Stimulated activated CD4-positive, alpha-beta T cell treated with anti-CD3 and anti-CD28 coated beads, Interleukin-1b, Interleukin-23, amount 100 ng/mL, for 48 hours (primary cell): Measurements from ENCODE around the gene RNASET2.
"Not testable (repeated sequence)": the region's sequence is repeated elsewhere in the genome, so short reads cannot be mapped to it uniquely, and the experiment has no call there.

Source experiments
- DNase-seq: peaks from one replicate; pipeline ENCODE4 v3.0.0-alpha.2; 2020

The RNASET2 gene

DNA sequence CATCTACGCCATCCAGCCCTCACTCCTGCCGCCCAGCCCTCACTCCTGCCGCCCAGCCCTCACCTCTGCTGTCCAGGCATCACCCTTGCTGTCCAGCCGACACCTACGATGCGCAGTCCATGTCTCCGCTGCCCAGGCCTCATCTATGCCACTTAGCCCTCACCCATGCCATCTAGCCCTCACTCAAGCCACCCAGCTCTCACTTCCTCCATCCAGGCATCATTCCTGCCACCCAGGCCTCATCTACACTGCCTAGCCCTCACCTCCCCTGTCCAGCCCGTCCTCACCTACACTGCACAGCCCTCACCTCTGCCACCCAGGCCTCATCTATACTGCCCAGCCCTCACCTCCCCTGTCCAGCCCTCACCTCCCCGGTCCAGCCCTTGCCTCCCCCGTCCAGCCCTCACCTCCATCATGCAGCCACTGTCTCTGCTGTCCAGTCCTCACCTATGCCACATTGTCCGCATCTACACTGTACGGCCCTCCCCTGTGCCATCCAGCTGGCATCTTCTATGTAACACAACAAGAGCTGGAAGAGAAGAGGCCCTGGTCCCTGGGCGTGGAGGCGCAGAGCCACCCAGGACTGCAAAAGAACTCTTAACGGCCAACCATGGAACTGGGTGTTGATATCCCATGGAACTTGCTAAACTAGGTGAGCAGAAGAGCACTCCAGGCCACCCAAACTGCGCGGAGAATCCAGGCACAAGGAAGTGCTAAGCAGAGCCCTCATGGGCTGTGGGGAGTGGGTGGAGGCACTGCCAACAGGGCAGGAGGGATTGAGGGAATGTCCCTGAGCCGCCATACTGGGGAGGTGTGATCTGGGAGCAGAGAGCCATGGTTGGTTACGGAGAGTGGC, 31.0 kb downstream of the RNASET2 start:
- no peak for DNase-seq

DNA sequence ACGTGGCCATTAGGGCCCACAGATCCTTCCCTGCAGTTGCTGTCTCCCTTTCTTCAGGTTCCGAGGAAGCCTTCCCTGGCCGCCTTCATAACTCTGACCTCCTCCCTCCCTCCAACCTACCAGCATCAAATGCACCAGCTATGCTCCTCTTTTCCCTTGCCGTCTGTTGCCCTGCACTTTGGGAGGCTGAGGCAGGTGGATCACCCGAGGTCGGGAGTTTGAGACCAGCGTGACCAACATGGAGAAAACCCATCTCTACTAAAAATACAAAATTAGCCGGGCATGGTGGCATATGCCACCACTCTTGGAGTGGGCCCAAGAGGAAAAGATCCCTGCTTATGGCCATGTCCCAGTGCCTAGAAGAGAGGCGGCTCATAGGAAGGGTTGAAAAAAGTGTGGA, 31.8 kb downstream of the RNASET2 start:
- no peak for DNase-seq

DNA sequence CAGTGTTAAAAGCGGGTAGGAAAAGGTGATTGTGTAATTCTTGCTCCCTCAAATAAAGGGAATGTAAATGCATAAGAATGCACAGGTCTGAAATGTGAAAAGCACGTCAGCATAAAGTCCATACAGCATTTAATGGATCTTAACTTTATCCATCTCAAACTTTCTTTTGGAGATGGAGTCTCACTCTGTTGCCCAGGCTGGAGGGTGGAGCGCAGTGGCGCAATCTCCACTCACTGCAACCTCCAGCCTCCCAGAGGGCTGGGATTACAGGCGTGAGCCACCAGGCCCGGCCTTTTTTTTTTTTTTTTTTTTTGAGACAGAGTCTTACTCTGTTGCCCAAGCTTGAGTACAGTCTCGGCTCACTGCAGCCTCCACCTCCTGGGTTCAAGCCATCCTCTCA, 33.4 kb downstream of the RNASET2 start:
- no peak for DNase-seq

DNA sequence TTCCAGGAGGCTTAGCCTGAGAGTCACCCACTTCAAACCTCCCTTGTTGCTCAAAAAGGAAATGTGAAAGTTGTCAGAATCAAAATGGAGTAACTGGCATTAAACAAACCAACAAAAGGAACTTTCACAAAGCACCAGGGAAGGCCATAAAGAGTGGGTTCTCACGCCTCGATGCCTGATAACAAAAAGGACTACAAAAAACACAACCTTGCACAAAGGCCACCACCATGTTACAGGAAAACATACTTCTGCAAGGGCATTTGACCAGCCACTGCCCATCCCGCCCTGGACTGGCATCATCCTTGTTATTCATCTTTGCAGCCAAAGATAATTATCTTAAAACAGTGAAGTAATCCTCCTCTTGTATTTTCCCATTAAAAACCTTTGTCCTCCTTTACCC, 34.8 kb downstream of the RNASET2 start:
- no peak for DNase-seq

DNA sequence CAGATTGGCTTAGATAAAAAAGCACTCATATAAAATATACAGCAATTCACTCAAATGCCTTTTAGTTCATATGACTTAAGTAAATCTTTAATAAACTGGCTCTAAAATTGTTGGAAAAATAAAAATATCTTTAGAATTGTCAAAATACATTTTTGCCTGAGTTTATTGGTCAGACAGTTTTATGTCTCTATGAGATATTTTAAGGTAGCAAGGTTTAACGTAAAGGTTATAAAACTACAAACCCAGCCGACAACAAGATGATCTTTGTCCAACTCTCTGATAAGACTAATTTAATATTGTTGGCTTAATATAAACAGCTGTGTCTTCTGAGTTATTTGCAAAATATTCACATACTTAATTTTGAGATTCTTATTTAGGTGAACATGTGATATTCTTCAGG, 39.5 kb downstream of the RNASET2 start:
- no peak for DNase-seq

DNA sequence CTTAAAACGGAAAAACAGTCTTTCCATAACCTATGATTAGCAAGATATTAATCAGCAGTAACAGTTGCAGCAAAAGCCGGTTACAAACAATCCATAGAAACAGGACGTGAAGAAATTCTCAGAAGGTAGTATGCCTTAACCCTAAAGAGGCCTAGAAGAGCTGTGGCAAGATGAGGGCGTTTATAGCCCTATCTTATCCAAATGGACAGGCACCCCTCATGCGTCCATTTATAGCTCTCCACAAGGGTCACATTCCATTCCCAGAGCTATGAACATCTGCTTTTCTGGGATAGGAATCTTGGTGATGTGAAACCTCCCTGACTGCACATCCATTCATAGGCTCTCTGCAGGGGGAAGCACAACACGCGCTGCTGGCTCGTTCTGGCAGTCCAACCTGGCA, 40.9 kb downstream of the RNASET2 start:
- not testable (repeated sequence) for DNase-seq

DNA sequence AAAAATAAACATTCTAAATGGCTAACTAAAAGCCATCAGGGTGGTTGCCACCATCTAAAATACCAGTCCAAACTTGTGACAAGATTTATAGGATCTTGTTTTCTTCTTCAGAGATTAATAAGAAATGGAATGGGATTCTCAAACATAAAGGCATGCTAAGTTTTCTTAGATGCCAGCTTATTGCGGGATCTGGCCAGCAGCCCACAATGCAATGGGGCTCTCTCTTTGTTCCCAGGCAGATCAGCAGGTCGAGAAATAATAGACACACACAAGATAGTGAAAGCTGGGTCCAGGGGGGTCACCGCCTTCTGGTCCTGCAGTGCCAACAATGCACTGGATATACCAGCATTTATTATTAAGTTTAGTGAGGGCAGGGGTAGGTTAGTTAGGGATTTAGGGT, 41.4 kb downstream of the RNASET2 start:
- DNase-seq: not testable (repeated sequence)

DNA sequence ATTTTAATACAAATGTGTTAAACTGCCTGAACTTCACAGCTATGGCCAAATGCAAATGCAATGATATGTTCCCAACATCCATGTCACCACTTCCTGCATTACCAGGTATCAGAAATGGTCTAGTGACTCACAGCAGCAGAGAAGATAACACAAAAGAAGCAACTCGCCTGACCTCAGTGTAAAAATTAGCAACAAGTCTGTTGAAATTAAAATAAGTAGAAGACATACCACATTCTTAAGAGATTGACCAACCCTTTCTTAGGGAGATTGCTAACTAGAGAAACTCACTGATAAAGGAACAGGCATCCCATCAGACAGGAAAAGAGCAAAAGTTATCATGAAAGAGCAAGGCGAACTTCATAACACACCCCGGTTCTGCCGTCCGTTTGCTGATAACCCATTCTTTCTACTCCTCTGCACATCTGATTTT, 45.1 kb downstream of the RNASET2 start:
- no peak for DNase-seq

DNA sequence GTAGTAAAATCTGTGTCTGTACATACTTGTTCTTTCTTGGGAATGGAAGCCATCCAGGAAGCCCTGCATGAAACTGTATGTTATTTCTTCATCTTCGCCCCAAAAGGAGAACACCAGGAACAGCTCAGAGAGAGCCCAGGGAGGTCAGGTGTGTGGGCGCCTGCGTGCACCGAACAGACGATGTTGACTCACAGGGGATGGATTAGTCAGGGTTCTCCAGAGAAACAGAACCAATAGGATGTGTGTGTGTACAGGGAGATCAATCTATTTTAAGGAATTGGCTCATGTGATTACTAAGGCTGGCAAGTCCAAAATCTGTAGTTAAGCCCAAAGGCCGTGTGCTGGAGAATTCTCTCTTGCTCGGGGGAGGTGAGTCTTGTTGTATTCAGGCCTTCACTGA, 45.7 kb downstream of the RNASET2 start:
- DNase-seq: peak; percentile 48

DNA sequence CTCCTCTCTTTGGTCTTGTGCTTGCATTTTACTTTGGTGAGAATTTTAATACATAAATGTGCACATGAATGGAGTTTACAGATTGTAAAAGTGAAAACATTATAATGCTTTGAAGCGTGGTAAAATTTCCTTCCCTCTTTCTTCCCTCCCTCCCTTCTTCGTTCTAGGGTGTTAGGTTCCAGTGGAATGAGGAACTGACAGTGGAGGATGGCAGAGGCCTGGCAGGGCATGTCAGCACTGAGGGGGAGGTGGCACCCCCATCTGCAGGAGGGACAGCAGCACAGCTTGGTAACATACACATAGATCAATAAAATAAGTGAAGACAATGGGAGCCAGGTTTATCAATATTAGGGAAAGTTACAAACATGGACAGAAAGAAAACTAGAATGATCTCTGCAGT, 47.5 kb downstream of the RNASET2 start:
- DNase-seq: no peak

DNA sequence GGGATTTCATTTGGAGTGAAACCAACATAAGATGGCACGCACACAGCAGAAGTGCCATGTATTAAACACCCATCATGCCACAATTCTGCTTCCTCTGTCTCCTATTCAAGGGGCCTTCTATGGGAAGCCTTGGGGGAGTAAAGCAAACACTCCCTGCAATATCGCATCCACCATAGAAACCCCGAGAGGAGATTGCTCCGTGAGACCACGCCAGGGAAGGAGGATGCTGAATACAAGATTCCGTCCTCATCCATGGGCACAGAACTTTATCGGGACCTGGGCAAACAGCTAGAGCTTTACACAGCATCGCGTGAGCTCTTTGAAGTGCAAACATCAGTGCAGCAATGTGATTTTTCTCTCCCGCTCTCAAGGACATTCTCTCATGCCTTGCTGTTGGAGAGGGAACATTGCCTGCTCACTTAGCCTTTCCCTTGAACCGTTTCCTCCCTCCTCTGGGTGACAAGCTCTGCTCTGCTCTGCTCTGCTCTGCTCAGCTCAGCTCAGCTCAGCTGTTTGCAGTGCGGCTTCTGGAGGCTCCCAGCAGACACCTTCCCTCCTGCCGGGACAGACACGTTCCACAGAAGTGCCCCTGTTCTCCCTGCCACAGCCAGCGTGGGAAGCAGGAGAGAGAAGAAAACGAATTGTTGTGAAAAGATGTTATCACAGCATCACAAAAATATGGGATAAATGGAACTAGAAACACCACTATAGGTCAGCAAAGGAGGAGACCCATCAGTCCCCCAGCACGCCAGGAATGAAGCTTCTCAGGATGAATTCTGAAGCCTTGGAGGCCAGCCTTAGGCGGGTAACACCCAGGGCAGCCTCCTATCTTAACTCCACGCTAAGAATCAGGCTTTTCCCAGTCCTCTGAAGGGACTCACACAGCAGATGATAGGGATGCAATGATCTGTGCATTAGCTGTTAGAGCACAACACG, 48.2 kb downstream of the RNASET2 start:
- DNase-seq: no peak

DNA sequence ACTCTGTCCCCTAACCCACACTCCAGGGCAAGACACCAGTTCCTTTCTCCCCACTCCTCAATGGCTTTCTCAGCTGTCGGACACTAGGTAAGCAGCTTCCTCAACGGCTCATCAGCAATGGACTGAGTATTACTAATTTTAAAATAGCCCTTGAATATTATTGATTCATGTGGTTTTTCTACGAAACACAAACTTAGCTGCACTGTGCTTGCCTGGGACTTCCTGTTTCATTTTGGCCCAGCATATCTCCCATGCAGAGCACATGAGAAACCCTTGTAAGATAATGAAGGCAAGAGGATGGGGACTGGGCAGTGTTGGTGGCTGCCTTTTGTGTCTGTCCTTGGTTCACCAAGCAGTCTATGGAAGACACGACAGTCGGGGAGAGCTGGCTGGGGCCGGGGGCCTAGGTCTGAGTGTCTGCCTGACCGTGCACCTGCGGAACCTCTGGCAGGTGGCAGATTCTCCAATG, 48.9 kb downstream of the RNASET2 start:
- DNase-seq: no peak

DNA sequence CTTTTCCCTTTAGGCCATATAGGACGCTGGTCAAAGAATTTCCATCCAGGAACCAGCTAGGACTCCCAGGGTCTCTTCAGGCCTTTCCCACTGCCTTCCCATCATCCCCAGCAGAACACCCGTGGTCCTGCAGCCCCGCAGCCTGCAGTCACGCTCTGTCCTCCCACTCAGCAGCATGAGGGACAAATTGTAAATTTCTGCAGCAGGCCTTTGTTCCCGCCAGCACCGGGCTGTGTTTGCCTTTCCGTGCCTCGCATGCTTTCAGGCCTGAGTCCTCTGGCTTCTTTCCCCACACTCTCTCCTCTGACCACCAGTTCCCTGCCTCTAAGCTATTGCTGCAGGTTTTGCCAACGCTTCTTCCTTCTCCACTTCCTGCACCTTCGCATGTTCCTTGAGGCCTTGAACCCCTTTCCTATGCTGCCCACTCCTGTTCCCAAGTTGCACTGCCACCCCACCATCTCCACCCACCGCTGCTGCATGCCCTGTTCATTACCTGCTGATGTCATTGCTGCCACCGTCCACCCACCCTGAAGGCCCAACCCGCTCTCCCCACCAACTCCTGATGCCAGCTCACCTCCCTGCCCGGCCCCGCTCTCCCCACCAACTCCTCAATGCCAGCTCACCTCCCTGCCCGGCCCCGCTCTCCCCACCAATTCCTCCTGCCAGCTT, 49.8 kb downstream of the RNASET2 start:
- no peak for DNase-seq

DNA sequence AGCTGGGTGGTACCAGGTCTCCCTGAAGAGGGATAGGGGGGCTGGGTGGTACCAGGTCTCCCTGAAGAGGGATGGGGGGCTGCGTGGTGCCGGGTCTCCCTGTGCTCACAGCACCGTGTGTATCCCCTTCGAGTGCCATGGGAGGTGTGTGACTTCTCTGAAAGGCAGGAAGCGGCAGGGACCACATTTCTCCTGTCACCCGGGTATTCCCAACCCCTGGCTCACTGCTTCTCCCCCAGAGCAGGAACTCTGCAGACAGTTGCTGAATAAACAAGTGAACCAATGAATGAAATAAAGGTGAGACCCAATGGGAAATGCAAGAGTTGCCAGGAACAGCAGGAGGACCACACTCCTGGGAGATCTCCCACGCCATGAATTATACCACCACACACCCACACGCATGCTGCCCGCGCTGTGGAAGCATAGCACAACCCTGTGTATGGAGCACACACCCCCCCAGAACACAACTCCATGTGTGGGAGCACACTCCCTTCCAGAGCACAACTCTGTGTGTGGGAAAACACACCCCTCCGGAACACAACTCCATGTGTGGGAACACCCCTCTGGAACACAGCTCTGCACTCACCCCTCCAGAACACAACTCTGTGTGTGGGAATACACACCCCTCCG, 50.7 kb downstream of the RNASET2 start:
- no peak for DNase-seq

DNA sequence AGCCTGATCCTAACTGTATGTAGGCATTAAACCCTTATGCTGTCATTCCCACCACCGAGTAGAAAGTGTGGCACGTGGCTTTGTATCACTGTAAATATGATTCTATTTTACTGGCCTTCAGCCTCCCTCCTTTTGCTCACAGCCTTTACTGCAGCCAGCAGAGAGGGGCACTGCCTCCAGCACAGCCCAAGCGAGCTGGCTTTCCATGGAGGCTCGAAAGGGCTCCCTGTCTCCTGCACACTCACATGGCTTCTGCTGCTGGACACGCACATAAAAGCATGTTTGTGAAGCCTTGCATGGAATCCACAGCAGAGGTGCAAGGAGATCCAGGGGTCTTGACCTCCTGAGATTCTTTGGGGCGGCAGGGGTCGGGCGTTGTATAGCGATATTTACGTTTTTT, 51.3 kb downstream of the RNASET2 start:
- DNase-seq: no peak

DNA sequence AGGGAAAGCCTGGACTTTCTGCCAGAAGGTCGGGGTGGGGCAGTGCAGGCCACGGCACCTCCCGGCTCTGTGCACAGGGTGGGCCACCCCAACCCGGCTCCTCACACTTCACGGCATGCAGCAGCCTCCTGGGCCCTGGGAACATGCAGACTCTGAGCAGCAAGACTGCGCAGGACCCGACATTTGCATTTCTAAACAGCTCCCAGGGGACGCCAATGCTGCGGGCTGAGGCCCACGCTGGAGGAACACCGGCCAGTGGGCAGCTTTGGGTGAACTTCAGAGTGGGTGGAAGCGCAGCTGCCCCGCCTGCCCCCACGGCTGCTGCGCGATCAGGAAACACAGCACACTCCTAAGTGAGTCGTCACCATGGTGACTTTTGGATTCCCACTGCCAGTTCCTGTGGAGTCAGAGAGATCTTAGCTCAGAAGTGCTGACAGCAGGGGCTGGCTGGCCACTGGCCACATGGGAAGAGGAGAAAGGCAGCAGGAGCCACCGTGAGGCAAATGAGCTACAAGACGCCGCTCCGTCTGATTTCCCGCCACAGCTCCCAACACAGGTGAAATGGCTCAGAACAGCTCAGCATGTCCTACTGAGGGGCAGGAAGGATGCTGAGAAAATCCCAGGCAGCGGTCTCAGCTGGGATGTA, 52.1 kb downstream of the RNASET2 start:
- no peak for DNase-seq

DNA sequence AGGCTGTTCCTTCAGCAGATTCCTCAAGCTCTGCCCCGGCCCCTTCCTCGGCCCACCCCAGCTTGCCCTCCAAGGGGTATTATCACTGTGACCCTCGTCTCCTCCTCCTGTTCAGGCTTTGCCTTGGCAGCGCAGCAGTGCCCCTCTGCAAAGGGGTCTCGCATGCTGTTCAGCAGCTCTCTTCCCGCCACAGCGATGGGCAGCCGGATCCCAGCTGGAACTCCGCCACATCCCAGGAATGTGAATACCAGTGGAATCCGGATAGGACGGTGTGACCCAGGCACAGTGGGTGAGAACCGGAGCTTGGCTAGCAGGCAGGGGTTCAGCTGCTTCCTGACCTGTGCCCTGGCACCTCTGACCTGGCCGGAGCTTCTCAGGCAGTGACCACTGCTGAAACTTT, 52.9 kb downstream of the RNASET2 start:
- no peak for DNase-seq

DNA sequence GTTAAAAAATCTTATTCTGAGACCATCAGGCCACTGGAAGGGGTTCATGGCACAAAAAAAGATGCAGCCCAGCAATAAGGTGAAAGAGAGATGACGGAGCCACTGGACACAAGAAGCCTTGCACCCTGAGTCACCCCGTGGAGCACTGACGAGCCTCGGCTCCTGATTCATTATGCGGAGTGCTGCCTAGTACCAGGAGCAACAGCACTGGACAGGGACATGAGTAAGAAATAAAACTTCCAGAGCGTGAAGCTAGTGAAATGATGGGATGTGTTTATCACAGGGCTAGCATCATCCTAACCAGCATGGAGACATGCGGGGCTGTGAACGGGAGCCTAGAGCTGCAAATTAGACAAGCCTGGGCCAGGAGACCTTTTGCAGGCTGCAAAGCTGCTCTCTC, 53.3 kb downstream of the RNASET2 start:
- DNase-seq: no peak

DNA sequence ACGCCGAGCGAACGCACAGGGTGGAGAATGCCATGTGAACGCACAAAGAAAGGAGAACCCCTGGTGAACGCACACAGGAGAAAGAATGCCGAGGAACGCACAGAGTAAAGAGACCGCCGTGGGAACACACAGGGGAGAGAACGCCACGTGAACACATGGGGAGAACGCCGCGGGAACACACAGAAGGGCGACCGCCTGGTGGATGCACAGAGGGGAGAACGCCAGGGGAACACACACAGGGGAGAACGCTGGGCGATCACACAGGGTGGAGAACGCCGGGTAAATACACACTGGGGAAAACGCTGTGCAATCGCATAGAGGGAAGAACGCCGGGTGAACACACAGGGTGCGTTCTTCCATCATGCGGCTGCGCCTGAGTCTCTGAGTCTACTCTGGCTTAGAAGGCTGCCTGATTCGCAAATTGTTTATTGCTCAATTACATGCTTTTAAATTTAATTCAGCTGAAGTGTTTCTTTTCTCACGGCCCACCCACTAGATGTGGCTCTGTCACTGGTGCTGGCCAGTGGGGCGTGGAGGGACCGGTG, 54.1 kb downstream of the RNASET2 start:
- DNase-seq: no peak

DNA sequence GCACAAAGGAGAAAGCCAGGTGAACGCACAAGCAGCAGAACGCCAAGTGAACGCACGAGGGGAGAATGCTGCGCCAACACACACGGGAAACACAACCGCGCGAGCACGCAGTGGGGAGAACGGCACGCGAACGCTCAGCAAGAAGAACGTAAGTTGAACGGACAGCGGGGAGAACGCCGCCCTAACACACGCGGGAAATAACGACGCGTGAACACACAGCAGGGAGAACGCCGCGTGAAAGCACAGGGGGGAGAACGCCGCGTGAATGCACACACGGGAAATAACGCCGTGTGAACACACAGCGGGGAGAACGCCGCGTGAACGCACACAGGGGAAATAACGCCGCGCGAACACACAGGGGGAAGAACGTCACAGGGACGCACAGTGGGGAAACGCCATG, 54.7 kb downstream of the RNASET2 start:
- DNase-seq: no peak

DNA sequence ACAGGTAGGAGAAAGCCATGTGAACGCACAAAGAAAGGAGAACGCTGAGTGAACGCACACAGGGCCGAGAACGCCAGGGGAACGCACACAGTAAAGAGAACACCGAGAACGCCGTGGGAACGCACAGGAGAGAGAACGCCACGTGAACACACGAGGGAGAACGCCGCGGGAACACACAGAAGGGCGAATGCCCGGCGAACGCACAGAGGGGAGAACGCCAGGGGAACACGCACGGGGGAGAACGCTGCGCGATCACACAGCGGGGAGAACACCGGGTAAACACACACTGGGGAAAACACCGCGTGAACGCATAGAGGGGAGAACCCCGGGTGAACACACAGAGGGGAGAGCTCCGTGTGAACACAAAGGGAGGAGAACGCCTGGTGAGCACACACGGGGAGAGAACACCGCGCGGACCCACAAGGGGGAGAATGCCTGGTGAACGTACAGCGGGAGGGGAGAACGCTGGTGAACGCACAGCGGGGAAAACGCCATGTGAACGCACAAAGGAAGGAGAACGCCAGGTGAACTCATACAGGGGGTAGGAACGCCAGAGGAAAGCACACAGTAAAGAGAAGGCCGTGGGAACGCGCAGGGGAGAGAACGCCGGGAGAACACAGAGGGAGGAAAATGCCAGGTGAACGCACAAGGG, 55.3 kb downstream of the RNASET2 start:
- DNase-seq: no peak
